ENCODE results near the gene MYO9B. TPM values are rescaled to one million over a fixed set of nuclear protein-coding genes. Genes with fewer than 3 reads are reported as not detected.

Gene MYO9B
- total RNA-seq, 1 experiment from 2014 or later, result 58.6 TPM

DNA sequence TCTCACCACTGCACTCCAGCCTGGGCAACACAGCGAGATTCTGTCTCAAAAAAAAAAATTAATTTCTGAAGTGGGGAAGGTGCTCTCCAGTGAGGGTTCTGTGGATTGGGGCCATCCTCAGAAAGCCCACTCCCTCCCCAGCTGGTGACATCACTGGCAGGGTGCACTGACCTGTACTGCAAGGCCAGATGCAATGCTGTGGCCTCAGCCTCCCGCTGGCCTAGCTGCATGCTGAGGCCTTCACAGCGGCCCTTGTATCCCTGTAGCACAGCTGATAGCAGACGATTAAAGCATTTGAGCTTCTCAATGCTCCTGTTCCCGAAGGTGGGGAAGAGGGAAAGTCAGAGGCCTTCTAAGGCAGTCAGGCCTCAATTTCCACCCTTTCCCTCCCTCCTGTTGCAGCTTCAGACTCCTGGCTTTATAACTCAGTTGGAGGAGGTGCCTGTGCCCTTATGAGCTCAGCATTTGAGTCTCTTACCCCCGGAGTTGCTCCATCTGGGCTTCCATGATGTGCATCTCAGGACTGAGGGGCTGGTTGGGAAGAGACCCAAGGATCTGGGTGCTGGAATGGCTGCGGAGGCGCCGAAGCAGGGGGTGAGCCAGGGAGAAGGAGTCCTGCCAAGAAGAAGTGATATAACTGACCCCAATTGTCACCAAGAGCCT is 183.7 kb downstream of the MYO9B start:
- no peak overlapping the region for H3K18ac ChIP-seq (ENCODE audit: insufficient read length, low read depth, low read length)
- no CpG with 5 or more reads among the region's 9 CpGs for WGBS (ENCODE audit: extremely low coverage, insufficient read length, low lambda C conversion rate)
- H3K4me1 Mint-ChIP-seq, result peaks cover 4 to 15% of the 10 kb centered on the region in 2 experiments
- no peaks in the 10 kb centered on the region for H3K23me2 ChIP-seq (ENCODE audit: insufficient read length, low read depth, low read length, poor library complexity, severe bottlenecking)
- no peak overlapping the region for H2AK5ac ChIP-seq (ENCODE audit: insufficient read length, low read length)
- no peaks in the 10 kb centered on the region for H4K20me1 ChIP-seq (ENCODE audit: control insufficient read depth, insufficient read depth, insufficient read length)
- H2BK120ac ChIP-seq (ENCODE audit: low read depth, low read length, poor library complexity, severe bottlenecking), result no peak overlapping the region
- H3K14ac ChIP-seq (ENCODE audit: insufficient read depth, low read length), result no peak overlapping the region
- no peak overlapping the region for H4K5ac ChIP-seq (ENCODE audit: insufficient read length, low read depth, low read length)
- DNase-seq, result no peak
- no peak overlapping the region for H4K8ac ChIP-seq (replicated peaks; ENCODE audit: insufficient read length, low read depth, low read length)
- H3K23ac ChIP-seq (ENCODE audit: insufficient read length, low read depth, low read length), result no peak overlapping the region
- H3K56ac ChIP-seq (ENCODE audit: insufficient read length, low read depth, low read length), result no peak overlapping the region
- H3K9ac ChIP-seq (ENCODE audit: extremely low read depth, insufficient read length, low read length), result no peak overlapping the region
- no peak overlapping the region for H2BK15ac ChIP-seq (ENCODE audit: low read depth, low read length)
- no peak overlapping the region for H2BK12ac ChIP-seq (ENCODE audit: insufficient read length, low read depth, low read length)
- H3K79me2 ChIP-seq (ENCODE audit: insufficient read depth, low read length), result no peaks in the 10 kb centered on the region
- no peak overlapping the region for H3K4me2 ChIP-seq (ENCODE audit: insufficient read depth, insufficient read length, low read length)
- H3K36me3 Mint-ChIP-seq (ENCODE audit: insufficient read depth in 1 of 3, low read depth in 3 of 3), result peaks cover 0 to 24% (median 2%) of the 10 kb centered on the region in 3 experiments; a peak in 4 of 7 replicates
- H3K9me3 Mint-ChIP-seq, result no peaks in the 10 kb centered on the region; a peak in 1 of 5 replicates
- no peak overlapping the region for H4K91ac ChIP-seq (ENCODE audit: insufficient read length, low read depth, low read length)
- TF ChIP-seq, protein P1, sequence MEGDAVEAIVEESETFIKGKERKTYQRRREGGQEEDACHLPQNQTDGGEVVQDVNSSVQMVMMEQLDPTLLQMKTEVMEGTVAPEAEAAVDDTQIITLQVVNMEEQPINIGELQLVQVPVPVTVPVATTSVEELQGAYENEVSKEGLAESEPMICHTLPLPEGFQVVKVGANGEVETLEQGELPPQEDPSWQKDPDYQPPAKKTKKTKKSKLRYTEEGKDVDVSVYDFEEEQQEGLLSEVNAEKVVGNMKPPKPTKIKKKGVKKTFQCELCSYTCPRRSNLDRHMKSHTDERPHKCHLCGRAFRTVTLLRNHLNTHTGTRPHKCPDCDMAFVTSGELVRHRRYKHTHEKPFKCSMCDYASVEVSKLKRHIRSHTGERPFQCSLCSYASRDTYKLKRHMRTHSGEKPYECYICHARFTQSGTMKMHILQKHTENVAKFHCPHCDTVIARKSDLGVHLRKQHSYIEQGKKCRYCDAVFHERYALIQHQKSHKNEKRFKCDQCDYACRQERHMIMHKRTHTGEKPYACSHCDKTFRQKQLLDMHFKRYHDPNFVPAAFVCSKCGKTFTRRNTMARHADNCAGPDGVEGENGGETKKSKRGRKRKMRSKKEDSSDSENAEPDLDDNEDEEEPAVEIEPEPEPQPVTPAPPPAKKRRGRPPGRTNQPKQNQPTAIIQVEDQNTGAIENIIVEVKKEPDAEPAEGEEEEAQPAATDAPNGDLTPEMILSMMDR (conservative IDR thresholded peaks at IDR 0.05), result no peak
- peaks cover 13% of the 10 kb centered on the region for H3K9me3 ChIP-seq (ENCODE audit: control insufficient read depth, low read depth, low read length)
- H3K27me3 ChIP-seq (ENCODE audit: insufficient read depth, low read length), result no peaks in the 10 kb centered on the region
- H3K27ac ChIP-seq (ENCODE audit: insufficient read length, low read depth, low read length), result no peak overlapping the region
- no peak overlapping the region for H2BK20ac ChIP-seq (ENCODE audit: low read depth, low read length, poor library complexity, severe bottlenecking)
- peaks cover 1% of the 10 kb centered on the region; the same call in 1 of the 2 replicates for H3K27me3 Mint-ChIP-seq (ENCODE audit: low read depth)
- H3T11ph ChIP-seq (ENCODE audit: low read length), result no peak overlapping the region
- peaks cover 1% of the 10 kb centered on the region; the same call in 1 of the 2 replicates for H3K4me1 ChIP-seq (ENCODE audit: insufficient read depth, low read length)
- H3K27ac Mint-ChIP-seq, result no peak overlapping the region
- no peaks in the 10 kb centered on the region for H3K79me1 ChIP-seq (ENCODE audit: insufficient read depth, low read depth, low read length, poor library complexity, severe bottlenecking)
- H3K4ac ChIP-seq (ENCODE audit: low read depth, low read length), result no peak overlapping the region
- no peak overlapping the region; a peak in 1 of 5 replicates for H3K4me3 Mint-ChIP-seq
- H2BK5ac ChIP-seq (ENCODE audit: insufficient read length, low read length), result no peak overlapping the region
- no peak overlapping the region for H2AFZ ChIP-seq (ENCODE audit: low read length)
